Measurements from ENCODE around the gene FOXL3.

Gene FOXL3

GRCh38 chr7:322111-322671 lies 32.2 kb downstream of the FOXL3 start:
- ChIA-PET CTCF (interaction anchor here (0.6 to 1.2 kb wide), 2 partner anchors 9 to 464 kb away, joined by 3 read pairs; no protein-coding TSS in a partner anchor), POLR2A (no interaction called here)
- peak; percentile 93 for DNase-seq (ENCODE audit: extremely low spot score)
- TF ChIP-seq LEF1 (IDR thresholded peaks at IDR 0.05; ENCODE audit: borderline replicate concordance) = no peak
- TF ChIP-seq FOXK2 (IDR thresholded peaks at IDR 0.05) = no peak
- TF ChIP-seq FOXM1 (IDR thresholded peaks at IDR 0.05; ENCODE audit: borderline replicate concordance) = no peak
- no peak for TF ChIP-seq CTBP1 (IDR thresholded peaks at IDR 0.05; ENCODE audit: borderline replicate concordance)
- no peak for TF ChIP-seq PKNOX1 (IDR thresholded peaks at IDR 0.05)
- no peak for TF ChIP-seq BHLHE40 (IDR thresholded peaks at IDR 0.05; ENCODE audit: borderline replicate concordance)
- no peak for TF ChIP-seq TARDBP (IDR thresholded peaks at IDR 0.05)
- no peak for TF ChIP-seq NFRKB (IDR thresholded peaks at IDR 0.05)

GRCh38 chr7:322708-323111 lies 32.7 kb downstream of the FOXL3 start:
- no peak for TF ChIP-seq SUZ12 (IDR thresholded peaks at IDR 0.05)
- TF ChIP-seq PKNOX1 (IDR thresholded peaks at IDR 0.05) = no peak
- no peak for TF ChIP-seq L3MBTL2 (conservative IDR thresholded peaks at IDR 0.05)
- no peak for TF ChIP-seq TARDBP (IDR thresholded peaks at IDR 0.05)
- TF ChIP-seq SP1 (IDR thresholded peaks at IDR 0.05) = no peak
- TF ChIP-seq HDGF (IDR thresholded peaks at IDR 0.05; ENCODE audit: borderline replicate concordance) = no peak
- no peak for TF ChIP-seq NFRKB (IDR thresholded peaks at IDR 0.05)
- TF ChIP-seq ARNT (IDR thresholded peaks at IDR 0.05) = no peak
- no peak for TF ChIP-seq BHLHE40 (IDR thresholded peaks at IDR 0.05; ENCODE audit: borderline replicate concordance)
- TF ChIP-seq FOXA1 (IDR thresholded peaks at IDR 0.05) = no peak
- TF ChIP-seq FOXM1 (IDR thresholded peaks at IDR 0.05; ENCODE audit: borderline replicate concordance) = no peak
- no peak for TF ChIP-seq ELF4 (IDR thresholded peaks at IDR 0.05)
- TF ChIP-seq LEF1 (IDR thresholded peaks at IDR 0.05; ENCODE audit: borderline replicate concordance) = no peak
- no peak for TF ChIP-seq FOXK2 (IDR thresholded peaks at IDR 0.05)
- TF ChIP-seq ZNF384 (IDR thresholded peaks at IDR 0.05) = no peak
- no peak for TF ChIP-seq CTBP1 (IDR thresholded peaks at IDR 0.05; ENCODE audit: borderline replicate concordance)
- POLR2A ChIA-PET = no interaction called here
- no peak for DNase-seq (ENCODE audit: extremely low spot score)
- CTCF ChIA-PET = interaction anchor here (1.2 kb wide), 1 partner anchor 8 kb away, joined by 3 read pairs; no protein-coding TSS in a partner anchor

GRCh38 chr7:323410-323809 lies 33.4 kb downstream of the FOXL3 start:
- POLR2A ChIA-PET = no interaction called here
- TF ChIP-seq L3MBTL2 (conservative IDR thresholded peaks at IDR 0.05) (no peak), FOXK2 (IDR thresholded peaks at IDR 0.05) (no peak), SP1 (IDR thresholded peaks at IDR 0.05) (no peak), SUZ12 (IDR thresholded peaks at IDR 0.05) (no peak), NFRKB (IDR thresholded peaks at IDR 0.05) (no peak), CTBP1 (IDR thresholded peaks at IDR 0.05; ENCODE audit: borderline replicate concordance) (no peak), ARNT (IDR thresholded peaks at IDR 0.05) (no peak), ELF4 (IDR thresholded peaks at IDR 0.05) (no peak), HDGF (IDR thresholded peaks at IDR 0.05; ENCODE audit: borderline replicate concordance) (no peak), PKNOX1 (IDR thresholded peaks at IDR 0.05) (no peak), ZNF384 (IDR thresholded peaks at IDR 0.05) (no peak), BHLHE40 (IDR thresholded peaks at IDR 0.05; ENCODE audit: borderline replicate concordance) (no peak), LEF1 (IDR thresholded peaks at IDR 0.05; ENCODE audit: borderline replicate concordance) (no peak)
- DNase-seq (ENCODE audit: extremely low spot score) = no peak
- CTCF ChIA-PET = no interaction called here

- TF ChIP-seq ZNF384 (IDR thresholded peaks at IDR 0.05) (no peak), CTBP1 (IDR thresholded peaks at IDR 0.05; ENCODE audit: borderline replicate concordance) (no peak), FOXA1 (IDR thresholded peaks at IDR 0.05) (no peak), BHLHE40 (IDR thresholded peaks at IDR 0.05; ENCODE audit: borderline replicate concordance) (no peak), SP1 (IDR thresholded peaks at IDR 0.05) (no peak), LEF1 (IDR thresholded peaks at IDR 0.05; ENCODE audit: borderline replicate concordance) (no peak), NFRKB (IDR thresholded peaks at IDR 0.05) (no peak), SUZ12 (IDR thresholded peaks at IDR 0.05) (no peak), FOXK2 (IDR thresholded peaks at IDR 0.05) (no peak), HDGF (IDR thresholded peaks at IDR 0.05; ENCODE audit: borderline replicate concordance) (no peak)
- DNase-seq (ENCODE audit: extremely low spot score) = no peak
- CTCF ChIA-PET = no interaction called here
- POLR2A ChIA-PET = no interaction called here
Measured at GRCh38 chr7:324011-324410, 34.0 kb downstream of the FOXL3 start.

- POLR2A ChIA-PET = no interaction called here
- no peak for DNase-seq (ENCODE audit: extremely low spot score)
- CTCF ChIA-PET = interaction anchor here (0.6 kb wide), 1 partner anchor 294 kb away, joined by 3 read pairs; no protein-coding TSS in a partner anchor
- TF ChIP-seq NFRKB (IDR thresholded peaks at IDR 0.05) (no peak), PKNOX1 (IDR thresholded peaks at IDR 0.05) (no peak), FOXM1 (IDR thresholded peaks at IDR 0.05; ENCODE audit: borderline replicate concordance) (no peak), BHLHE40 (IDR thresholded peaks at IDR 0.05; ENCODE audit: borderline replicate concordance) (no peak), ZNF384 (IDR thresholded peaks at IDR 0.05) (no peak), ELF4 (IDR thresholded peaks at IDR 0.05) (no peak), L3MBTL2 (conservative IDR thresholded peaks at IDR 0.05) (no peak), ARNT (IDR thresholded peaks at IDR 0.05) (no peak), FOXK2 (IDR thresholded peaks at IDR 0.05) (no peak), CTBP1 (IDR thresholded peaks at IDR 0.05; ENCODE audit: borderline replicate concordance) (no peak), SP1 (IDR thresholded peaks at IDR 0.05) (no peak), FOXA1 (IDR thresholded peaks at IDR 0.05) (no peak), TARDBP (IDR thresholded peaks at IDR 0.05) (no peak)
Measured at GRCh38 chr7:325051-325798, 35.3 kb downstream of the FOXL3 start.

All from HEK293T (cell line).